ENCODE results near the gene KIDINS220. TPM values are rescaled to one million over a fixed set of nuclear protein-coding genes. Genes with fewer than 3 reads are reported as not detected.
A peak's percentile ranks its signal among the peaks of the same experiment; 100 is the strongest.

The KIDINS220 gene
- total RNA-seq, 1 experiment from 2014 or later, result 29.3 TPM

GRCh38 chr2:8693157-8693821, 144.1 kb downstream of the KIDINS220 start:
- no peaks in the 10 kb centered on the region for H3K27me3 ChIP-seq (ENCODE audit: insufficient read depth, low read length)
- no peak overlapping the region for H3K9ac ChIP-seq (ENCODE audit: extremely low read depth, insufficient read length, low read length)
- TF ChIP-seq CTCF (conservative IDR thresholded peaks at IDR 0.05), result peak; percentile 91
- no peak overlapping the region for H3K18ac ChIP-seq (ENCODE audit: insufficient read length, low read depth, low read length)
- no peak overlapping the region for H2AFZ ChIP-seq (ENCODE audit: low read length)
- H3T11ph ChIP-seq (ENCODE audit: low read length), result no peak overlapping the region
- H3K4me3 Mint-ChIP-seq, result peak overlapping the region in 1 of 2 experiments; percentile 49; a peak in 2 of 5 replicates
- peak; percentile 72 for DNase-seq
- H3K4me1 ChIP-seq (ENCODE audit: insufficient read depth, low read length), result no peaks in the 10 kb centered on the region
- no peaks in the 10 kb centered on the region for H4K20me1 ChIP-seq (ENCODE audit: control insufficient read depth, insufficient read depth, insufficient read length)
- no peaks in the 10 kb centered on the region for H3K79me2 ChIP-seq (ENCODE audit: insufficient read depth, low read length)
- no peaks in the 10 kb centered on the region for H3K9me3 ChIP-seq (ENCODE audit: control insufficient read depth, low read depth, low read length)
- peaks cover 5 to 9% of the 10 kb centered on the region in 2 experiments; a peak in 3 of 5 replicates for H3K9me3 Mint-ChIP-seq
- H3K4me1 Mint-ChIP-seq, result peaks cover 0 to 4% of the 10 kb centered on the region in 2 experiments; a peak in 2 of 4 replicates
- H3K79me1 ChIP-seq (ENCODE audit: insufficient read depth, low read depth, low read length, poor library complexity, severe bottlenecking), result no peaks in the 10 kb centered on the region
- no peak overlapping the region for H3K14ac ChIP-seq (ENCODE audit: insufficient read depth, low read length)
- no CpG with 5 or more reads among the region's 30 CpGs for WGBS (ENCODE audit: extremely low coverage, insufficient read length, low lambda C conversion rate)
- H2BK15ac ChIP-seq (ENCODE audit: low read depth, low read length), result no peak overlapping the region
- no peak overlapping the region for H3K27ac ChIP-seq (ENCODE audit: insufficient read length, low read depth, low read length)
- no peak overlapping the region for H4K8ac ChIP-seq (replicated peaks; ENCODE audit: insufficient read length, low read depth, low read length)
- H3K27ac Mint-ChIP-seq, result no peak overlapping the region; a peak in 1 of 7 replicates
- H3K36me3 Mint-ChIP-seq (ENCODE audit: insufficient read depth in 1 of 3, low read depth in 3 of 3), result no peaks in the 10 kb centered on the region; a peak in 1 of 7 replicates
- H2AK5ac ChIP-seq (ENCODE audit: insufficient read length, low read length), result no peak overlapping the region
- H2BK20ac ChIP-seq (ENCODE audit: low read depth, low read length, poor library complexity, severe bottlenecking), result no peak overlapping the region
- peaks cover 4% of the 10 kb centered on the region; the same call in 1 of the 2 replicates for H3K27me3 Mint-ChIP-seq (ENCODE audit: low read depth)
- no peak overlapping the region for H2BK5ac ChIP-seq (ENCODE audit: insufficient read length, low read length)
- H3K23me2 ChIP-seq (ENCODE audit: insufficient read length, low read depth, low read length, poor library complexity, severe bottlenecking), result no peaks in the 10 kb centered on the region
- H3K4me2 ChIP-seq (ENCODE audit: insufficient read depth, insufficient read length, low read length), result peak overlapping the region; percentile 45
- no peak overlapping the region for H4K91ac ChIP-seq (ENCODE audit: insufficient read length, low read depth, low read length)
- no peak overlapping the region for H2BK12ac ChIP-seq (ENCODE audit: insufficient read length, low read depth, low read length)
- H4K5ac ChIP-seq (ENCODE audit: insufficient read length, low read depth, low read length), result no peak overlapping the region
- H3K4ac ChIP-seq (ENCODE audit: low read depth, low read length), result no peak overlapping the region
- no peak overlapping the region for H3K23ac ChIP-seq (ENCODE audit: insufficient read length, low read depth, low read length)
- H3K56ac ChIP-seq (ENCODE audit: insufficient read length, low read depth, low read length), result no peak overlapping the region
- no peak overlapping the region for H2BK120ac ChIP-seq (ENCODE audit: low read depth, low read length, poor library complexity, severe bottlenecking)
